Thoracic aorta (tissue), 2 donors: ENCODE data around the gene TEF. TPM values are rescaled to one million over a fixed set of nuclear protein-coding genes. Genes with fewer than 3 reads are reported as not detected.

Experiments
- ATAC-seq: fragments of 150-250 bp; one replicate; pipeline ENCODE4 v1.8.0; 2017; ENCODE audit warnings: low read depth; ENCODE audit not compliant: insufficient number of reproducible peaks, low FRiP score
- DNase-seq: peaks from one replicate; pipeline ENCODE4 v3.0.0-alpha.2; 2020; ENCODE audit warnings: low spot score
- H3K27ac ChIP-seq, 2 donors: fragments of 200-600 bp; sonication (generic); 1 replicate in 1 of 2; 2 replicates in 1 of 2; pipeline ENCODE4 v1.5.1; 2016; ENCODE audit warnings: mild to moderate bottlenecking in 2 of 2, moderate library complexity in 2 of 2
- H3K27me3 ChIP-seq: fragments of 200-600 bp; sonication (generic); replicated peaks from 2 replicates; pipeline ENCODE4 v1.6.0; 2016; ENCODE audit warnings: mild to moderate bottlenecking; ENCODE audit not compliant: insufficient read depth
- H3K36me3 ChIP-seq: fragments of 200-600 bp; sonication (generic); one replicate; pipeline ENCODE4 v1.5.1; 2016
- H3K4me1 ChIP-seq, 2 donors: fragments of 200-600 bp; sonication (generic); 1 replicate in 1 of 2; 2 replicates in 1 of 2; pipeline versions ENCODE4 v1.5.1 to v1.6.0; 2016; ENCODE audit warnings: low read depth in 2 of 2, mild to moderate bottlenecking in 1 of 2; ENCODE audit not compliant: control insufficient read depth in 1 of 2
- H3K4me3 ChIP-seq: fragments of 200-600 bp; sonication (generic); 2 replicates; pipeline ENCODE4 v1.5.1; 2016; ENCODE audit warnings: mild to moderate bottlenecking
- H3K9me3 ChIP-seq: fragments of 200-600 bp; sonication (generic); 2 replicates; pipeline ENCODE4 v1.5.1; 2016
- total RNA-seq, 2 donors: library from RNA; depleted of rRNA; stranded (reverse); fragments of >200 nt; gene quantifications; one replicate each; pipeline versions ENCODE4 v1.1.0 to v1.2.3, GENCODE V29; 2016
- TF ChIP-seq, protein P1 (sequence below): fragments of 200-600 bp; sonication (generic); IDR thresholded peaks from one replicate; pipeline ENCODE4 v1.5.1; 2019; ENCODE audit warnings: antibody characterized with exemption

TEF gene
- total RNA-seq, 2 donors from 2014 or later: 21.4 to 23.1 TPM

DNA sequence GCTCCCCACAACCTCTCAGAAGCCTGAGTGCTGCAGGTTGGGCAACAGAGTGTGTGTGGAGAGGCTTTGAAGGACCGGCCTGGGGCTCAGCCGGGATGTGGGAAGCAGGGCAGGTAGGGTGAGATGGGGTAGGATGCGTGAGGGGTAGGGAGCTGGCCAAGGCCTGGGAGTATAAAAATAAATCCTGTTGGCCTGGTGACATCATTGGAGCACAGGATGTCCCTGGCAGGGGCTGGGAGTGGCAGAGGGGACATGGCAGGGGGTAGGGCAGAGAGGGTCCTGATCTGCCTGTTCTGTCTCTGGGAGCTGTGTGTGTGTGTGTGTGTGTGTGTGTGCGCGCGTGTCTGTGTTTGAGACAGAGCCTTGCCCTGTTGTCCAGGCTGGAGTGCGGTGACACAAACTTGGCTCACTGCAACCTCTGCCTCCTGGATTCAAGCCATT lies 28.6 kb downstream of the TEF start:
- TF ChIP-seq, protein P1, sequence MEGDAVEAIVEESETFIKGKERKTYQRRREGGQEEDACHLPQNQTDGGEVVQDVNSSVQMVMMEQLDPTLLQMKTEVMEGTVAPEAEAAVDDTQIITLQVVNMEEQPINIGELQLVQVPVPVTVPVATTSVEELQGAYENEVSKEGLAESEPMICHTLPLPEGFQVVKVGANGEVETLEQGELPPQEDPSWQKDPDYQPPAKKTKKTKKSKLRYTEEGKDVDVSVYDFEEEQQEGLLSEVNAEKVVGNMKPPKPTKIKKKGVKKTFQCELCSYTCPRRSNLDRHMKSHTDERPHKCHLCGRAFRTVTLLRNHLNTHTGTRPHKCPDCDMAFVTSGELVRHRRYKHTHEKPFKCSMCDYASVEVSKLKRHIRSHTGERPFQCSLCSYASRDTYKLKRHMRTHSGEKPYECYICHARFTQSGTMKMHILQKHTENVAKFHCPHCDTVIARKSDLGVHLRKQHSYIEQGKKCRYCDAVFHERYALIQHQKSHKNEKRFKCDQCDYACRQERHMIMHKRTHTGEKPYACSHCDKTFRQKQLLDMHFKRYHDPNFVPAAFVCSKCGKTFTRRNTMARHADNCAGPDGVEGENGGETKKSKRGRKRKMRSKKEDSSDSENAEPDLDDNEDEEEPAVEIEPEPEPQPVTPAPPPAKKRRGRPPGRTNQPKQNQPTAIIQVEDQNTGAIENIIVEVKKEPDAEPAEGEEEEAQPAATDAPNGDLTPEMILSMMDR: no peak

DNA sequence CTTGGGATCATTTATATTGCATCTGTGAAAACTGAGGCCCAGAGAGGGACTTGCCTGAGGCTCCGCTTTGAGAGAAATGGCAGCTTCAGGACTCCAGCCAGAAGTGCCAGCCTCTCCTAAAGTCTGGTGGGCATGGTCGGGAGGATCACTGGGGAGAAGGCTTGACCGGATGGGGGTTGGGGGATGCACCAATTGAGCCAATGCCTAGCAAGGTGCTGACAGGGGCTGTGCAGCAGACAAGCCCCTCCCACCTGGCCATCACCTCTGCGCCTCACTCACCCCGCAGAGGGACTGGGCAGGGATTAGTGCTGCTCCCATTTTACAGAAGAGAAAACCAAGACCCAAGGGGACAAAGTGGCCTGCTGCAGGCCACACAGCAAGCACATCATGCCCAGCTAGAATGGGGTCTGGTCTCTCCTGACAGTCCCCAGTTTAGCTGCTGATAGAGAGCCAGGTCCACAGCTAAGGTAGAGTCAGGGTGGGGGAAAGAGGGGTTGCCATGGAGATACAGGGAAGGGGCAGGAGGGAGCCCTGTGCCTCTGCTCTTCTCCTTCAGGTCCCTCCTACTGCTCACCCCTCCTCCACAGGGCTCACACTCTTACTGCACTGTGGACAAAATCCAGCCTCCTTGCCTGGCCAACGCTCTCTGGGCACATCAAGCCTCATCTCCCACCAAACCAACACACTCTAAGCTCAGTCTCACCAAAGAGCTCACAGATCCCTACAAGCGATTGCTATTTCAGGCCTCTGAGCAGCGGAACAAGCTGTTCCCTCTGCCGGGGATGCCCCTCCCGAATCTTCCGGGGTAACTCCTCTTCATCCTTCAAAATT lies 29.5 kb downstream of the TEF start:
- Histone ChIP-seq H3K36me3 (no peaks in the 10 kb centered on the region), H3K4me1 (peaks cover 47 to 70% of the 10 kb centered on the region in 2 donors), H3K27ac (peak overlapping the region; percentile 98), H3K9me3 (no peaks in the 10 kb centered on the region), H3K4me3 (no peak overlapping the region), H3K27me3 (no peaks in the 10 kb centered on the region)
- TF ChIP-seq, protein P1: no peak
- DNase-seq (peak; percentile 38), ATAC-seq (no peak)

More for the DNA sequence above, 28.6 kb downstream of the TEF start:
- Histone ChIP-seq H3K27ac (peak overlapping the region; percentile 98), H3K4me1 (peaks cover 42 to 61% of the 10 kb centered on the region in 2 donors), H3K4me3 (no peak overlapping the region), H3K9me3 (no peaks in the 10 kb centered on the region), H3K27me3 (no peaks in the 10 kb centered on the region), H3K36me3 (no peaks in the 10 kb centered on the region)
- no peak for DNase-seq
- peak; percentile 23 for ATAC-seq

DNA sequence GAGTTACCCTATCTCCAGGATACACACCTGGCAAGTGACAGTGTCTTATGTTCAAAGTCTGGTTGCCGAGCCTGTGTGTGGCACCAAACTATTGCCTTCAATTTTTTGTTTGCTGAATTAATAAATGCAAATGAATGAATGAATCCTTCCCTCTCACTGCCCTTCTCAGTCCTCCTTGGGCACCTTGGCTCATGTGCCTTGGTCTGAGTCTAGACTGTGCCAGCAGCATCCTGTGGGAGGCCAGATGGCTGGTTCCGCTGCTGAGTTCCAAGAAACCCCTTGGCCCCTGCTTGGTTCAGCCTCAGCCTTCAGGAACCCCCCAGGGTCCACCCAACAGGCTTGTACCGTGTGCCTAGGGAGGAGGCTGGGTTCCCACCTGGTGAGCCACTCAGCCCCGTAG lies 33.8 kb downstream of the TEF start:
- DNase-seq (no peak), ATAC-seq (no peak)
- Histone ChIP-seq H3K27ac (peak overlapping the region; percentile 98), H3K36me3 (no peaks in the 10 kb centered on the region), H3K4me1 (peaks cover 57 to 76% of the 10 kb centered on the region in 2 donors), H3K4me3 (peak overlapping the region; percentile 94), H3K27me3 (no peaks in the 10 kb centered on the region), H3K9me3 (no peaks in the 10 kb centered on the region)
- TF ChIP-seq, protein P1: no peak

DNA sequence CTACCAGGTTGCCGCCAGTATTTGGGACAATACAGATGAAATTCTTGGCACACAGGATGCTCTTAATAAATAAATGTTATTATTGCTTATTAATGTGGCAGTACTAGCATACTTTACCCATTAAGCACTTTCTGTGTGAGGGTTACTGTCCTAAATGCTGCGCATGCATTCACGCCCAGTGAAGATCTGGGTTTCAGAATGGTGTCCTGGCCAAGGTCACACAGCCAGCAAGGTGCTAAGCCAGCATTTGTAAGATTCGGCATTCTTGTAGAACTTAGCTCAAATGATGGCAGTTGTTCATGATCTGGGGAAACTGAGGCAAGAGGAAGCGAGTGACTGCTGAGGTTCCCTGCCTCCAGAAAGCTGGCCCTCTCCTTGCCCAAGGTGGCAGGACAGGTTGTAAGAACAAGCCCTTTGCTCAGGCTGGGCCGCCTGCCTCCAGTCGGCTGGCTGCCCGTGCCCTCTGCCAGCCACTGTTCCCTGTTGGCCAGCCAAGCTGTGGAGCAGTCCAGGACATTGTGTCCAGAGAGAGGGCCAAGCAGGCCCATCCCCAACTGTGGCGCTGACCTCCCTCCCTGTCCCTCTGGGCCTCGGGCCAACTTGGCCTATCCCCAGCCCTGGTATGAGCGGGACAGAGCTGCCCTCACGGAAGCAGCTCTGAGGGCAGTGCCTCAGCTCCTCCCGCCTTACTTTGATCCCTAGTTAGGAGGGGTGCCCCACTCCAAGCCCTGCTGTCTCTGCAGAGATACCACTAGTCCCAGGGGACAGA lies 36.1 kb downstream of the TEF start:
- TF ChIP-seq, protein P1: no peak
- no peaks in the 10 kb centered on the region for H3K9me3 ChIP-seq
- DNase-seq (peak; percentile 85), ATAC-seq (peak; percentile 74)
- peak overlapping the region; percentile 49 for H3K4me3 ChIP-seq
- H3K4me1 ChIP-seq: peaks cover 35 to 54% of the 10 kb centered on the region in 2 donors
- peak overlapping the region; percentile 90 to 92 for H3K27ac ChIP-seq
- no peaks in the 10 kb centered on the region for H3K36me3 ChIP-seq
- H3K27me3 ChIP-seq: no peaks in the 10 kb centered on the region

DNA sequence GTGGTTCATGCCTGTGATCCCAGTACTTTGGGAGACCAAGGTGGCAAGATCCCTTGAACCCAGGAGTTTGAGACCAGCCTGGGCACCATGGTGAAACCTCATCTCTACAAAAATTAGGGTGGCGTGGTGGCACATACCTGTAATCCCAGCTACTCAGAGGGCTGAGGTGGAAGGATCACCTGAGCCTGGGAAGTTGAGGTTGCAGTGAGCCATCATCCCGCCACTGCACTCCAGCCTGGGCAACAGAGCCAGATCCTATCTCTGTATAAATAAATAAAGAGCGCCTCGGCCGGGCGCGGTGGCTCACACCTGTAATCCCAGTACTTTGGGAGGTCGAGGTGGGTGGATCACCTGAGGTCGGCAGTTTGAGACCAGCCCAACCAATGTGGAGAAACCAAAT lies 37.0 kb downstream of the TEF start:
- Histone ChIP-seq H3K27me3 (no peaks in the 10 kb centered on the region), H3K9me3 (no peaks in the 10 kb centered on the region), H3K4me1 (peaks cover 31 to 50% of the 10 kb centered on the region in 2 donors), H3K4me3 (no peak overlapping the region), H3K27ac (peak overlapping the region; percentile 90 to 92), H3K36me3 (peaks cover 4% of the 10 kb centered on the region)
- ATAC-seq (no peak), DNase-seq (no peak)
- TF ChIP-seq, protein P1: no peak
